HG03439 (cell line): ENCODE data around the gene DLD.
"Not testable (repeated sequence)": the region's sequence is repeated elsewhere in the genome, so short reads cannot be mapped to it uniquely, and the experiment has no call there.

Source experiments
- ATAC-seq: cut with Tn5 transposase; IDR thresholded peaks from one replicate; pipeline ENCODE4 v1.9.1; 2021; ENCODE audit warnings: mild to moderate bottlenecking, moderate library complexity; ENCODE audit not compliant: unreplicated experiment

DLD gene

GRCh38 chr7:107870427-107871000 is 20.5 kb upstream of the DLD start:
- ATAC-seq: no peak

DNA sequence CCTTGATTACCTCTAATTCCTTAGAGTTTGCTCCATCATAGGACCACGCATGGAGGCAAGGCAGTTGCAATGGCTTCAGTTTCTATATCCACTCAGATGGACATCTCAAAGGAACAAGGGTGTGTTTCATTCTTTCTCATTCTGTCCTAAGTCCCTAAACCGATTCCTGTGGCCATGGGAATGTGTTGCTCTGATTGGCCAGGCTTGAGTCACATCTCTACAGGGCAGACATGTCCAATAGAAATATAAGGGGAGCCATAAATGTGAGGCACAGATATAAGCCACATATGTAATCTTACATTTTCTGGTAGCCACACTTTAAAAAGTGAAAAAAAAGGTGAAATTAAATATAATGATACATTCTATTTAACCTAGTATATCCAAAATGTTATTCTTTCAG is 16.9 kb upstream of the DLD start:
- ATAC-seq: no peak

DNA sequence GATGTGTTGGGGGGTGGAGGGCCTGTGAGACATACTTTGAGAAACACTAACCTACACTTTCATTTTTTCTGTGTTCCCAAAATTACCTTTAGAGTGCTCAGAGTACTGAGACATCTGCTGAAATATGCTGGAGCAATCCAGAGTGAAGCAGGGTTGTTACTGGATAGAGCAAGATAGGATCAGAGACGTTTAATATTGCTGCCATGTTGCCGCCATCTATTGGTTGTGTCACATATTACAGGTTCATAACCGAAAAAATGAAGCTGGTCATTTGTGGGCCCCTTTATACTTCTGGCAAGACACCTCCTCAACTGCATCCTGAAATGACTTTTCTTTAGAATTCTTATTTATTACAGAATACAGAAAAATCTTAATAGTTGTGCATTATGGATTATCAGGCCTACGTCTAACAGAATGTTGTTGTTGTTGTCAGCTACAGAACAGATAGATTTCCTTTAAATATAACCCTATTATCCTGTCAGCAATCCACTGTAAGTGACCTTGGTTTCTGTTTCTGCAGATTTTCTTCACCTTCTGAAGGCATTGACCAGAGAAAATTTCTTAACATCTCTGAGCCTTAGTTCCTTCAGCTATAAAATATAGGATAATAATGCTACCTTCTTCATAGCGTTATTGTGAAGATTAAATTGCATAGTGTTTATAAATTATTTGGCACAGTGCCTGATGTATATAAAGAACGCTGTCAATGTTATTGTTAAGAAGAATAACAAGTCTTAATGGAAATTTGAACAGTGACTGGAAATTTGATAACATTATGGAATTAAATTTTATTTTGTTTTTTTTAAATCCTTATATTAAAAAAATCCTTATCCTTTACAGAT is 16.2 kb upstream of the DLD start:
- no peak for ATAC-seq

DNA sequence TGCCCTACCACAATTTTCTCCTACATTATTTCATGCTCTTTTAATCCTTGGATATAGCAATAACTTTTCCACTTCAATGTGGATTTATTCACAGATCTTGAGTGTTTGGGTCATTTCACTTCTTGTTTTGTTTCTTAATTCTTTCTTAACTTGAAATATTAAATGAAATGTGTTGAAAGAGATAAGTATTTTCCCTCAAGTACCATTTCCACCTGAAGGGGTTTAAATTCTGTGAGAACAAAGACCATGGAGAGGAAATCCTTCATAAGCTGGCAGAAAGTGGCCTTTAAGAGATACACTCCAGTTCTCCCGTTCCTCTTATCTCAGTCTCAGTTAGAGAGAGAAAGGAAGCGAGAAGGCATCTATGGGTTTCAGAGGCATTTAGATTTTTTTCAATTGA is 14.1 kb upstream of the DLD start:
- no peak for ATAC-seq

GRCh38 chr7:107877731-107878382 is 13.1 kb upstream of the DLD start:
- no peak for ATAC-seq

- no peak for ATAC-seq
Measured at GRCh38 chr7:107878636-107879035, 12.3 kb upstream of the DLD start.

DNA sequence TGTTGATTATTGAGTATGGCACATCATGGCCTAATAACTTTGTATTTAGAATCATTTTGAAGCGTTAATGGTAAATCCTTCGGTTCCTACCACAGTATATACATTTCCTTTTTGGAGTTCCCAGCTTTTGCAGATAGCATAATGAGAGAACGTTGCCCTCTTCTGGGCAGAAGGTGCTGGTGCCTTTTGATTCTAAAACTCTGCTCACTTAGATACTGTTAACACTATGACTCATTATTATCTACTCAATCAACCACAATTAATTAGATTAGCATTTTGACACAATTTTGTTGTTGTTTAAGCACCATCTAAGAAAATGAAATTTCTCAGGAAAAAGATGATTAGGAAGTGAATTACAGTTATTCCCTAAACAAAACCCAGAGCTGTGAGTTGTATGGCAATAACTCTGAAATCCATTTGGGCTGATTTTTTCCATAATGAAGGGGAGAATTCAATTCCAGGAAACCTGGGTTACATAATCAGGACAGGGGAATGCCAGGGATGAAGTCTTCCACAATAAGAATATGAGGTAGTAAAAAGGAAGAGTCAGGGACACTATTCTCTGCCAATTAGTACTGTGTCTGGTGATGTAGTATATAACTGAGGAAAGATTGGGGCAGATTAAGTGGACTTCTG is 11.5 kb upstream of the DLD start:
- ATAC-seq: no peak

- no peak for ATAC-seq
Measured at GRCh38 chr7:107882766-107883165, 8.2 kb upstream of the DLD start.

DNA sequence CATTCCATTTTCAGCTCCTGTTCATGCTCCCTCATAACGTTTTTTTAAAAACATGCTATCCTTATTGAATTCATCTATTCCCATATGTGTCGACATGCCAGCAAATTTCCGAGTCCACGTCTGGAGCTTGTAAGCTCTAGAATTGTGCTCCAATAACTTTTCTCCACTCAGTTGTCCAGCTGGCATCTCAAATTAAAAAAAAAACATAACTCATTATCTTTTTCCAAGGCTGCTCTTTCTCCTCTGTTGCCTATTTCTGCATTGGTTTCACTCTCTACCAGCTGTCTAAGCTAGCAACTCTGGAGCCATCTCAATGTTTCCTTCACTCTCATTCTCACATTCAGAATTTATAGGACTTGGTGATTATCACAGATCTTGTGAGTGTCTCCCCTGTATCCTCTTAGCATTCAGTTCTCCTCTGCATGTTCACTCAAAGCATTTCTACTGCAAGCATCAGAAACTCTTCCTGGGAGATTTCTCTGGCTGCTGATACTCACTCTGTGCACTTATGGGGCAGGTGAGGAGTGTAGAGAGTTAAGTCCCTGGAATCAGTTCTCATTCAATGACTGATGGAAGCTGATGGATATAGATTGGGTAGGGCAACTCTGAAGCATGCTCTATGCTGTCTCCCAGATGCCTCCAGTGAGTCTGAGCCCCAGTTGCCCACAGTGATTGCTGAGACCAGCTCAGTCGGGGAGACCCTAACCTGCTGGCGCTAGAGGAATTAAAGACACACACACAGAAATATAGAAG is 6.7 kb upstream of the DLD start:
- no peak for ATAC-seq

DNA sequence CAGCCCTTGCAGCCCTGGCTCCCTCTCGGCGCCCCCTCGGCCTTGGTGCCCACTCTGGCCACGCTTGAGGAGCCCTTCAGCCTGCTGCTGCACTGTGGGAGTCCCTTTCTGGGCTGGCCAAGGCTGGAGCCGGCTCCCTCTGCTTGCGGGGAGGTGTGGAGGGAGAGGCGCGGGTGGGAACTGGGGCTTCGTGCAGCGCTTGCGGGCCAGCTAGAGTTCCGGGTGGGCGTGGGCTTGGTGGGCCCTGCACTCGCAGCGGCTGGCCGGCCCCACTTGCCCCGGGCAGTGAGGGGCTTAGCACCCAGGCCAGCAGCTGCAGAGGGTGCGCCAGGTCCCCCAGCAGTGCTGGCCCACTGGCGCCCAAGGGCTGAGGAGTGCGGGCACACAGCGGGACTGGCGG is 3.2 kb upstream of the DLD start:
- ATAC-seq: not testable (repeated sequence)

DNA sequence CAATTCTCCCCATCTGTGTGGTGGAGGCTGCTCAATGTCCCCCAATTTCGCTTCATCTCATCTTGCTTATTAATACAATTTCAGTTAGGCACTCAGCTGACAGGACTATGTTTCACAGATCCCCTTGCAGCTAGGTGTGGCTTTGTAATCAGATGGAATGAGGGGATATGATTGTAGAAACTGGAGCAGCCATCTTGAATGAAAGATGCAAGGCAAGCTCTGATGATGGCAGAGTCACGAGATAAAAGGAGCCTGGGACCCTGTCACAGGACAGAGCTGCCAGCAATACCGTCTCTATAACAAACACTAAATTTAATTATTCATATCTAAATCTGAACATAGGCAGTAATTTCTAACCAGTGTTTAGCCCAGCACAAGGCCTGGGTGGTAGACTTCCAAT is 991 bp upstream of the DLD start:
- ATAC-seq: no peak

DNA sequence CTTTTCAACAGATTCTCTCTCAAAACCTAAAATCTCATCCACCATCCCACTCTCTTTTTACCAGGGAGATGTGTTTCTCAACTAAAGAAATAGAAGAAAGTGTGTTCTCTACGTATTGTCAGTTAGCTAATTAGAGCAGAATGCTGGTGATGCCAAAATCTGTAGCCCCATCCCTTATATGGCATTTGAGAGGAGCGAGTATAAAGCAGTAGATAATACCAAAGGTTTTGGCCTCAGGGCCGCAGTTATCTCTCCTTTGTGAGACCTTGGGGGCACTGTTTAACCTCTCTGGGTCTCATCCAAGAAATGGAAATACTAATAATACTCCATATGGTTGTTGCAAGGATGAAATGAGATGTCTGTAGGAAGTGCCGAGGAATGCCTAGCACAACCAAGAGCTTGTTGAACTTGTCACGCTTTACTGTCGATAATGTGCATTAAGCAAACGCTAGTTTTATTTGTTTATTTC is 456 bp upstream of the DLD start:
- ATAC-seq: peak; percentile 8

DNA sequence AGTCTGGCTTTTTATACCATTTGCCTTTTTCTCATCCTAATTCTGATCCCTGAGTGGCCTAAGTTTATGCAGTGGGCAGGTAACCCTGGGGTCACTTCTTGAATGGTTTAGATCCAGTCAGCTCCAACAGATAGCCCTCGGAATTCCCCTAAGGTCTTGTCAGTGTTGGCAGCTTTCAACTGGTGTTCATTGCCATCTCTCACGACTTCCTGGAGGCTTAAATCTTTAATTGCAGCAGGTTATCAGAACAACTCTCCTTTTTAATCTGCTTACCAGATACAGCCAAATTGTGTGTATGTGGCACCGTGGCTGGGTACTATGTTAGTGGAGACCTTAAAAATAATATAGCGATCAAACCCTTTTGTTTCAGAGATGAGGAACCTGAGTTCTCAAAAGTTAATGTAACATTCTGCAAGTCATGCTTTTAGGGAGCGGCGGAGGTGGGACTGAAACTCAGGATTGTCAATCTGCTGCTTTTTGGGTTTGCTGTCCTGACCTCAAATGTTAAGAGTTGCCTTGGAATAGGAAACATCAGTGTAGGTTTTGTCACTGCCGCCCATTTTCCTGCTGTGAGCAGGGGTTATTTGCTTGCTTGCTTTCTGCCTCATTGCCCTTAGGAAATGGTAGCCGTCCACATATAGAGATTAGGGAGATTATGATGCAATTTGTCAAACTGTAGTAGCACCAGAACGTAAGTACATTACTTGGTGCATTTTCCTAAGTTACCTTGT is 818 bp downstream of the DLD start:
- peak; percentile 22 for ATAC-seq

GRCh38 chr7:107892367-107892741 is 1.4 kb downstream of the DLD start:
- not testable (repeated sequence) for ATAC-seq

DNA sequence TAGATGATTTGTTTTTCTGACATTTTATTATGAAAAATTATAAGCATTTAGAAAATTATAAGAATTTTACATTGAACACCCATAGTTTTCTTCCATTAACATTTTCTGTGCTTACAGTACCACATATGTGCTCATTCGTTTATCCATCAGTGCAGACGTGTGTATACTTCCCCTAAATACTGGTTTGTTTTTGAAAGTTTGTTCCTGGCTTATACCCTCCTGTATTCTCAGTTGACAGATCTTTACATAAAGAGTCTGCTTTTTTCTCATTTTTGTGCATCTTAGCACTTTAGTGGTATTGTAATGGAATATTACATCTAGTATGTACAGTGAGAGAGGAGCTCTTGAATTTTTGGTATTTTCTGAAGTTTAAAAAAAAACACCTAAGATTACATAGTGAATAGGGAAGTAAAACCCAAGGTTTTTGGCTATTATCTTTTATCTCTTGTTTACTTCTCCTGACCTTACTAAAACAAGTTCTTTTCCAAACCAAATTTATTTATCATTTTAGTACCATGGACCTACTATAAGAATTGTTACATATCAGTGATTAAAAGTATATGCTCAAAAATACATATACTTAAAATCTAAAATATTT is 8.1 kb downstream of the DLD start:
- no peak for ATAC-seq

DNA sequence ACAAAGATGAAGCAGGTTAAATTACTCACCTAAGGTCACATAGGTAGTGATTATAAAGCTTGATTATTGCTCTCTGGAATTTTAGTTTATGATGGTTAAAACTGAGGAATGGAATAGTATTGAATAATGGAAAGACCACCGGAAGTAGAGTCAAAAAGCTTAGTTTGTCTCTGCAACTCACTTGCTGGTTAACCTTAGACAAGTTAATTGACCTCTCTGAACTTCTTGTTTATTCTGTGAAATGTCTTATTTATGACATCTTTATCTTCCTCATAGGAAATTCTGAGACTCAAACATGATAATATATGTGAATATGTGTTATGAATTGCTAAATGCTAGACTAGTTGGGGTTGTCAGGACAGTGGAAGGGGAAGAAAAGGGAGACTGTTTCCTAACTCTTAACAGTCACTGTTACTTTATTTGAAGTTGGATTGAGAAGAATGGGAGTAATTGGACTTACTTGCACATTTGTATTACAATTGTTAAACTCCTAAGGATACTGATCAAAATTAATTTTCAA is 9.6 kb downstream of the DLD start:
- ATAC-seq: no peak

- no peak for ATAC-seq
Measured at GRCh38 chr7:107902381-107902780, 11.4 kb downstream of the DLD start.

GRCh38 chr7:107907790-107908189 is 16.8 kb downstream of the DLD start:
- ATAC-seq: no peak

- no peak for ATAC-seq
Measured at GRCh38 chr7:107909445-107909844, 18.5 kb downstream of the DLD start.

DNA sequence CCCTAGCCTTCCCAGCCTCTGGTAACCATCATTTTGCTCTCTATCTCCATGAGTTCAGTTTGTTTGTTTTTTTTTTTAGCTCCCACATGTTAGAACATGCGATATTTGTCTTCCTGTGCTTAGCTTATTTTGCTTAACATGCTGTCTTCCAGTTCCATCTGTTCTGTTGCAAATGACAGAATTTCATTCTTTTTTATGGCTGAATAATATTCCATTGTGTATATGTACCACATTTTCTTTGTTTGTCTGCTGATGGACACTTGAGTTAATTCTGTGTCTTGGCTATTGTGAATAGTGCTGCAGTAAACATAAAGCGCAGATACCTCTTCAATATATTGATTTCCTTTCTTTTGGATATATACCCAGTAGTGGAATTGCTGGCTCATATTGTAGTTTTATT is 21.0 kb downstream of the DLD start:
- no peak for ATAC-seq
